Thyroid gland (tissue), 4 donors: ENCODE measurements around the gene CCDC14.

Source experiments
- POLR2A ChIP-seq, 2 donors: fragments of 450-650 bp; IDR thresholded peaks; one replicate each; pipeline ENCODE4 v1.6.1; 2017; ENCODE audit warnings: antibody characterized with exemption in 2 of 2, mild to moderate bottlenecking in 2 of 2, moderate library complexity in 1 of 2
- TF ChIP-seq, protein P1 (sequence below), 6 experiments: fragments of 200-600 bp in 3 of 6; fragments of 450-650 bp in 3 of 6; sonication (generic) in 3 of 6; IDR thresholded peaks; one replicate each; pipeline ENCODE4 v1.5.1; 2016 to 2019; ENCODE audit warnings: antibody characterized with exemption in 6 of 6, mild to moderate bottlenecking in 2 of 6, inconsistent platforms in 1 of 6, moderate library complexity in 1 of 6

DNA sequence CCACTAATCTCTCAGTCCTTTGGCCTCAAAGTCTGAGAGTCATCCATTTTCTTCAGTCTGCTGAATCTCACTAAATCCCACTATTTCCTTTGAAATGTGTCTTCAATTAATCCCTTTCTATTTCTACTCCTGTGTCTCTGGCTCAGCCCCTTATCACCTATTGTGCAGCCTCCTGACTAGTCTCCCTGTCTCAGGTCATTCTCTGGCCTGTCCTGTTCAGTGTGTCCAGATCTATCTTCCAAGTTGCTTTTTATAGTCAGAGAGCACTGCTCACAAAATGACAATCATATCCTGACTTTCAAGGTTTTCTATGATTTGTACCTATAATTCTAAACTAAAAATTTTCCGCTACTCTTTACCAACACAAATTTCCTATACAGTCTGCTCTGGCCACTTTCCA is 23.3 kb upstream of the CCDC14 start:
- no peak for TF ChIP-seq POLR2A (IDR thresholded peaks at IDR 0.05)
- TF ChIP-seq, protein P1, sequence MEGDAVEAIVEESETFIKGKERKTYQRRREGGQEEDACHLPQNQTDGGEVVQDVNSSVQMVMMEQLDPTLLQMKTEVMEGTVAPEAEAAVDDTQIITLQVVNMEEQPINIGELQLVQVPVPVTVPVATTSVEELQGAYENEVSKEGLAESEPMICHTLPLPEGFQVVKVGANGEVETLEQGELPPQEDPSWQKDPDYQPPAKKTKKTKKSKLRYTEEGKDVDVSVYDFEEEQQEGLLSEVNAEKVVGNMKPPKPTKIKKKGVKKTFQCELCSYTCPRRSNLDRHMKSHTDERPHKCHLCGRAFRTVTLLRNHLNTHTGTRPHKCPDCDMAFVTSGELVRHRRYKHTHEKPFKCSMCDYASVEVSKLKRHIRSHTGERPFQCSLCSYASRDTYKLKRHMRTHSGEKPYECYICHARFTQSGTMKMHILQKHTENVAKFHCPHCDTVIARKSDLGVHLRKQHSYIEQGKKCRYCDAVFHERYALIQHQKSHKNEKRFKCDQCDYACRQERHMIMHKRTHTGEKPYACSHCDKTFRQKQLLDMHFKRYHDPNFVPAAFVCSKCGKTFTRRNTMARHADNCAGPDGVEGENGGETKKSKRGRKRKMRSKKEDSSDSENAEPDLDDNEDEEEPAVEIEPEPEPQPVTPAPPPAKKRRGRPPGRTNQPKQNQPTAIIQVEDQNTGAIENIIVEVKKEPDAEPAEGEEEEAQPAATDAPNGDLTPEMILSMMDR (IDR thresholded peaks at IDR 0.05), result no peak
